K562 (cell line): Measurements from ENCODE around the gene GPC2. TPM values are rescaled to one million over a fixed set of nuclear protein-coding genes. Genes with fewer than 3 reads are reported as not detected.

ENCODE experiments used
- AFF1 ChIP-seq, 2 experiments: fragments of 450-650 bp; IDR thresholded peaks; 2 replicates each; pipeline ENCODE4 v1.6.1; 2018; ENCODE audit warnings: mild to moderate bottlenecking in 2 of 2, low read depth in 1 of 2; ENCODE audit not compliant: partially characterized antibody in 2 of 2
- BHLHE40 ChIP-seq: IDR thresholded peaks from 2 replicates; pipeline ENCODE4 v1.6.1; 2011; ENCODE audit warnings: low read length, improper control_type of control experiment
- CTBP1 ChIP-seq: fragments of 450-650 bp; IDR thresholded peaks from 2 replicates; pipeline ENCODE4 v1.6.1; 2016; ENCODE audit warnings: borderline replicate concordance
- E2F3 ChIP-seq: fragments of 250-450 bp; sonication (Bioruptor Pico); IDR thresholded peaks from 2 replicates; pipeline ENCODE4 v1.4.0; 2020; ENCODE audit warnings: mild to moderate bottlenecking
- E2F8 ChIP-seq: fragments of 450-650 bp; IDR thresholded peaks from 2 replicates; pipeline ENCODE4 v1.7.1; 2018; ENCODE audit warnings: mild to moderate bottlenecking, low read depth; ENCODE audit not compliant: partially characterized antibody
- KDM2B ChIP-seq: fragments of 250-450 bp; sonication (Bioruptor Pico); IDR thresholded peaks from 2 replicates; pipeline ENCODE4 v1.8.0; 2021; ENCODE audit warnings: mild to moderate bottlenecking, moderate library complexity
- MAZ ChIP-seq, 2 experiments: fragments of 450-650 bp in 1 of 2; sonication (generic) in 1 of 2; formaldehyde crosslinking; IDR thresholded peaks in 1 of 2; conservative IDR thresholded peaks in 1 of 2; 2 replicates each; pipeline versions ENCODE4 v1.4.0 to v1.5.0; 2020; ENCODE audit warnings: mild to moderate bottlenecking in 1 of 2, missing genetic modification reagents in 1 of 2
- NRF1 ChIP-seq, 2 experiments: fragments of 450-650 bp; IDR thresholded peaks in 1 of 2; conservative IDR thresholded peaks in 1 of 2; 2 replicates each; pipeline ENCODE4 v1.6.1; 2014; ENCODE audit warnings: mild to moderate bottlenecking in 2 of 2
- OTX1 ChIP-seq: fragments of 450-650 bp; formaldehyde crosslinking; IDR thresholded peaks from 2 replicates; pipeline ENCODE4 v1.4.0; 2022; ENCODE audit warnings: mild to moderate bottlenecking
- RAD21 ChIP-seq, 2 experiments: fragments of 250-450 bp in 1 of 2; fragments of 450-650 bp in 1 of 2; sonication (Bioruptor Pico) in 1 of 2; formaldehyde crosslinking in 1 of 2; IDR thresholded peaks in 1 of 2; conservative IDR thresholded peaks in 1 of 2; 2 replicates each; pipeline versions ENCODE4 v1.4.0 to v1.8.0; 2020 to 2022; ENCODE audit warnings: mild to moderate bottlenecking in 2 of 2, moderate library complexity in 1 of 2
- RAD51 ChIP-seq: fragments of 450-650 bp; IDR thresholded peaks from 2 replicates; pipeline ENCODE4 v1.7.1; 2016; ENCODE audit warnings: low read depth, mild to moderate bottlenecking, borderline replicate concordance
- SLC30A9 ChIP-seq: fragments of 250-450 bp; sonication (Bioruptor Pico); IDR thresholded peaks from 2 replicates; pipeline ENCODE4 v1.8.0; 2022; ENCODE audit warnings: mild to moderate bottlenecking, moderate library complexity
- TBL1XR1 ChIP-seq, 2 experiments: IDR thresholded peaks; 2 replicates each; pipeline ENCODE4 v1.6.1; 2012; ENCODE audit warnings: improper control_type of control experiment in 2 of 2, low read length in 2 of 2, mild to moderate bottlenecking in 1 of 2
- TFAP4 ChIP-seq: sonication (generic); formaldehyde crosslinking; IDR thresholded peaks from 2 replicates; pipeline ENCODE4 v1.8.0; 2022; ENCODE audit warnings: missing genetic modification reagents, mild to moderate bottlenecking, moderate library complexity, borderline replicate concordance
- TRIM28 ChIP-seq: fragments of 450-650 bp; IDR thresholded peaks from 2 replicates; pipeline ENCODE4 v1.6.1; 2017
- USF2 ChIP-seq: sonication (generic); formaldehyde crosslinking; IDR thresholded peaks from 2 replicates; pipeline ENCODE4 v1.5.0; 2020; ENCODE audit warnings: missing genetic modification reagents
- ZNF165 ChIP-seq: fragments of 250-450 bp; sonication (Bioruptor Pico); IDR thresholded peaks from 2 replicates; pipeline ENCODE4 v1.4.0; 2020; ENCODE audit warnings: borderline replicate concordance
- ZNF764 ChIP-seq: fragments of 250-450 bp; sonication (Bioruptor Pico); IDR thresholded peaks from 2 replicates; pipeline ENCODE4 v1.4.0; 2020; ENCODE audit warnings: low read depth, mild to moderate bottlenecking, moderate library complexity
- polyA plus RNA-seq, 8 experiments: library from polyadenylated mRNA; depleted of rRNA in 4 of 8; stranded (reverse) in 5 of 8; unstranded in 3 of 8; fragments of >200 nt; fragmentation: Nextera tagmentation in 2 of 8; fragmentation: Illumina TruSeq in 1 of 8; extraction: Ambion mirVana in 2 of 8; extraction: Trizol in 1 of 8; gene quantifications; 2 replicates each; pipeline versions ENCODE4 v1.2.1 to v1.2.3, GENCODE V29; 2011 to 2014; ENCODE audit warnings: inconsistent platforms in 1 of 8, missing spikeins in 1 of 8
- total RNA-seq, 7 experiments: library from RNA; depleted of rRNA in 6 of 7; stranded (reverse); fragments of >200 nt in 6 of 7; fragmentation: Illumina TruSeq in 2 of 7; extraction: Trizol in 2 of 7; gene quantifications; 2 replicates each; pipeline versions ENCODE4 v1.2.1 to v1.2.3, GENCODE V29; 2011 to 2021; ENCODE audit warnings: low replicate concordance in 1 of 7

The GPC2 gene
- total and polyA plus RNA-seq, 9 of the 15 experiments (the other 6 are each of a cell fraction or from before 2014, with no cell fraction given), result 0.06 to 7.7 (median 1.4) TPM; not detected in 1

- TF ChIP-seq MAZ (CRISPR knock-in tag; conservative IDR thresholded peaks at IDR 0.05 in 1 of 2, IDR thresholded peaks at IDR 0.05 in 1 of 2) (peak in 1 of 2 experiments; percentile 77; a peak in 1 of 4 replicates), SLC30A9 (no peak), KDM2B (CRISPR knock-in tag) (no peak), ZNF165 (CRISPR knock-in tag) (no peak), E2F8 (peak; percentile 70), E2F3 (CRISPR knock-in tag) (0 out of 2 replicates have a peak, but pooled peaks have one; percentile 7), AFF1 (IDR thresholded peaks at IDR 0.05; ENCODE audit: low read depth in 1 of 2, partially characterized antibody in 2 of 2) (peak; percentile 31 to 67), BHLHE40 (0 out of 2 replicates have a peak, but pooled peaks have one; percentile 29), USF2 (no peak), NRF1 (conservative IDR thresholded peaks at IDR 0.05 in 1 of 2, IDR thresholded peaks at IDR 0.05 in 1 of 2) (0 out of 4 replicates have a peak, but pooled peaks of 1 of the 2 experiments have one; percentile 1), TBL1XR1 (IDR thresholded peaks at IDR 0.05; ENCODE audit: low read length in 2 of 2) (0 out of 4 replicates have a peak, but pooled peaks of 1 of the 2 experiments have one; percentile 14), ZNF764 (0 out of 2 replicates have a peak, but pooled peaks have one; percentile 50), RAD51 (peak; percentile 15; the same call in 1 of the 2 replicates), TRIM28 (0 out of 2 replicates have a peak, but pooled peaks have one; percentile 21), OTX1 (peak; percentile 84; the same call in 1 of the 2 replicates), CTBP1 (peak; percentile 51; the same call in 1 of the 2 replicates), TFAP4 (CRISPR knock-in tag) (peak; percentile 34; the same call in 1 of the 2 replicates), RAD21 (CRISPR knock-in tag; conservative IDR thresholded peaks at IDR 0.05 in 1 of 2, IDR thresholded peaks at IDR 0.05 in 1 of 2) (peak; percentile 99)
Measured at GRCh38 chr7:100132697-100133151, 44.5 kb downstream of the GPC2 start (continued).
